Stimulated activated memory B cell treated with anti-CD40 and anti-IgM and Interleukin-4, amounts not matched to agents 10 μg/mL and 1 μg/mL and 100 μg/mL, for 72 hours (primary cell): ENCODE results near the gene SLC12A1.

ENCODE experiments used
- ATAC-seq: fragments of 150-1000 bp; cut with Tn5 transposase; 2 replicates; pipeline ENCODE4 v1.10.0; 2021
- H3K27ac Mint-ChIP-seq: one replicate; pipeline ENCODE4 v1.8.0; 2022; ENCODE audit warnings: mild to moderate bottlenecking, mixed read lengths
- H3K27me3 Mint-ChIP-seq: one replicate; pipeline ENCODE4 v1.8.0; 2022; ENCODE audit warnings: mixed read lengths
- H3K36me3 Mint-ChIP-seq: one replicate; pipeline ENCODE4 v1.8.0; 2022; ENCODE audit warnings: mixed read lengths
- H3K4me1 Mint-ChIP-seq: one replicate; pipeline ENCODE4 v1.8.0; 2022; ENCODE audit warnings: mixed read lengths
- H3K4me3 Mint-ChIP-seq: one replicate; pipeline ENCODE4 v1.8.0; 2022; ENCODE audit warnings: mild to moderate bottlenecking, moderate library complexity, mixed read lengths
- H3K9me3 Mint-ChIP-seq: one replicate; pipeline ENCODE4 v1.8.0; 2022; ENCODE audit warnings: mixed read lengths

Gene SLC12A1

DNA sequence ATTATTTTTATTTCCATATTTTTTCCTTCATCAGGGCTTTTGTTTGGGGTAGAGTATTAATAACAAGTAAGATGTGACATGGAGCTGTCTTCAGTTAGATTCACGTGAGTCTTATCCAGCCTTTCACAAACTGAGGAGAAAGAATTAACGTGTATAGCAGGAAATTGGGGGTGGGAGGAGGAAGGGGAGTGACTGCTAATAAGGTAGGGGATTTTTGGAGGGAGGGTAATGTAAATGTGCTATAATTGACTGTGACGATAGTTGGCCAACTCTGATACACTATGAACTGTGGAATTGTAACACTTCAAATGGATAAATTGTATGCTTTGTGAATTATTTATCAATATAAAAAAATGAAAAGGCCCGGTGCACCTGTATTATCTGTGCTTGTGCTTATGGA lies 134.0 kb downstream of the SLC12A1 start:
- Mint-ChIP-seq H3K36me3 (peaks cover 22% of the 10 kb centered on the region), H3K4me3 (no peak overlapping the region), H3K27ac (no peak overlapping the region), H3K4me1 (no peaks in the 10 kb centered on the region), H3K9me3 (no peaks in the 10 kb centered on the region), H3K27me3 (no peaks in the 10 kb centered on the region)
- ATAC-seq, result no peak

DNA sequence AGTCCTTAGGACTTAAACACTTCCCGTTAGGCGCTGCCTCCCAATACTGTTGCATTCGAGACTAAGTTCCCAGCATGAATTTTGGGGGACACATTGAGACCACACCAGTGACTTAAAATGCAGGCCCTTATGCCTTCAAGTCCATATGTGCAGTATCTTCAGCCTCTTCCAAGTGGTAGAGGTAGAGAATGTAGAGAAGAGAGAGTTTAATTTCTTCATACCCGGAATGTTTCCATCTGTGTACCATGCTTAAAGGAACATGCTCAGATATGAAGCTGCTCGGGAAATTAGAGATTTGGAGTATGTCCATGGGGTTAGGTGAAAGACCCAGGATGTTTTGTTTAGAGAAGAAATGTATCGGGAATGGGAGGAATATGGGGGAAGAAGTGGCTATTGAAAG lies 137.8 kb downstream of the SLC12A1 start:
- Mint-ChIP-seq H3K4me1 (no peaks in the 10 kb centered on the region), H3K27ac (no peak overlapping the region), H3K9me3 (no peaks in the 10 kb centered on the region), H3K36me3 (peaks cover 15% of the 10 kb centered on the region), H3K4me3 (no peak overlapping the region), H3K27me3 (no peaks in the 10 kb centered on the region)
- ATAC-seq, result no peak

DNA sequence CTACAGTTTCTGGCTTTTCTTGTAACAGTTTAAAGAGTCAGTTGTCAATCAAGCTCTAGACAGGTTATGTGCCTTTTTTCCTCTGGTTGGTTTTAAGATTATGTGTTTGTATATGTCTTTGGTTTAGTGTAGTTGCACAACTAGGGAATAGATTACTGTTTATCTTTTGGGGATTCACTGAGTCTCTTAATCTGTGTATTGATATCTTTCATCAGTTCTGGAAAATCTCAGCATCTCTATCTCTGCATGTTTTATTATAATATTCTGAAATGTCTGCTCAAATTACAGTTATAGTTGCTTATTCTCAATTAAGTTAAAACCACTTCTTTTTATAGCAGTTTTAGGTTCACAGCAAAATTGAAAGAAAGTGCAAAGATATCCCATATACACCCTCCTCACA lies 139.4 kb downstream of the SLC12A1 start:
- no peaks in the 10 kb centered on the region for H3K27me3 Mint-ChIP-seq
- no peak for ATAC-seq
- peaks cover 15% of the 10 kb centered on the region for H3K36me3 Mint-ChIP-seq
- H3K9me3 Mint-ChIP-seq, result no peaks in the 10 kb centered on the region
- H3K27ac Mint-ChIP-seq, result peak overlapping the region; percentile 1
- no peaks in the 10 kb centered on the region for H3K4me1 Mint-ChIP-seq
- no peak overlapping the region for H3K4me3 Mint-ChIP-seq

DNA sequence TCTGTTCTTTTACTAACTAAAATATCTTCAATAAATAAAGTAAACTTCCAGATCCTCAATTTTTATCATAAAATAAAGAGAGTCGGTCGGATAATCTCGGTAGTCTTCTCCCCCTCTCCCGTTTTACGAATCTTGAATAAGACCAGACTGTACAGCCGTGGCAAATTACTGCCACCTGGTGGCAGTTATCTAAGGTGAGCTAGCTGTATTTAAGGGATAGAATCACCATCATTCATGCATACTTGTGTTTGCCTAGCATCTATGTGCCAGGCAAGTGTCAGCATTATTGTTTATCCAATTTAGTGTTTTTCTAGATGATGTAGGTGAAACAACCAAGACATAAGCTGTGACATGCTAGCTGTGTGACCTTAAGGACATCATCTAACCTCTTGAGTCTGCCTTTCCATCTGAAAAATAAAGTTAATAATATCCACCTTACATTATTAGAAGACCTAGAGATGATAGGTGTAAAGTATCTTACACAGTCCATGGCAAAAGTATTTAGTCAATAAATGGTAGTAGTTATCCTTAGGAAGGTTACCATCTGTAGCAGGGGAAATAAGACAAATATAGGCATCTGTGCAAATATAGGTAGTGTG lies 146.5 kb downstream of the SLC12A1 start:
- no peak overlapping the region for H3K27ac Mint-ChIP-seq
- no peak overlapping the region for H3K4me3 Mint-ChIP-seq
- peak; percentile 78 for ATAC-seq
- no peaks in the 10 kb centered on the region for H3K36me3 Mint-ChIP-seq
- no peaks in the 10 kb centered on the region for H3K9me3 Mint-ChIP-seq
- H3K27me3 Mint-ChIP-seq, result no peaks in the 10 kb centered on the region
- H3K4me1 Mint-ChIP-seq, result no peaks in the 10 kb centered on the region
